ENCODE data around the gene WWOX. TPM values are rescaled to one million over a fixed set of nuclear protein-coding genes. Genes with fewer than 3 reads are reported as not detected.

WWOX gene
- total and polyA plus RNA-seq, 2 experiments from 2014 or later: 17.0 to 39.8 TPM

- no peak for TF ChIP-seq EZH2phosphoT487 (IDR thresholded peaks at IDR 0.05; ENCODE audit: low read depth, severe bottlenecking, unreplicated experiment)
- TF ChIP-seq EZH2 (IDR thresholded peaks at IDR 0.05; ENCODE audit: borderline replicate concordance): no peak
- TF ChIP-seq, protein P1, sequence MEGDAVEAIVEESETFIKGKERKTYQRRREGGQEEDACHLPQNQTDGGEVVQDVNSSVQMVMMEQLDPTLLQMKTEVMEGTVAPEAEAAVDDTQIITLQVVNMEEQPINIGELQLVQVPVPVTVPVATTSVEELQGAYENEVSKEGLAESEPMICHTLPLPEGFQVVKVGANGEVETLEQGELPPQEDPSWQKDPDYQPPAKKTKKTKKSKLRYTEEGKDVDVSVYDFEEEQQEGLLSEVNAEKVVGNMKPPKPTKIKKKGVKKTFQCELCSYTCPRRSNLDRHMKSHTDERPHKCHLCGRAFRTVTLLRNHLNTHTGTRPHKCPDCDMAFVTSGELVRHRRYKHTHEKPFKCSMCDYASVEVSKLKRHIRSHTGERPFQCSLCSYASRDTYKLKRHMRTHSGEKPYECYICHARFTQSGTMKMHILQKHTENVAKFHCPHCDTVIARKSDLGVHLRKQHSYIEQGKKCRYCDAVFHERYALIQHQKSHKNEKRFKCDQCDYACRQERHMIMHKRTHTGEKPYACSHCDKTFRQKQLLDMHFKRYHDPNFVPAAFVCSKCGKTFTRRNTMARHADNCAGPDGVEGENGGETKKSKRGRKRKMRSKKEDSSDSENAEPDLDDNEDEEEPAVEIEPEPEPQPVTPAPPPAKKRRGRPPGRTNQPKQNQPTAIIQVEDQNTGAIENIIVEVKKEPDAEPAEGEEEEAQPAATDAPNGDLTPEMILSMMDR (IDR thresholded peaks at IDR 0.05; ENCODE audit: poor library complexity): no peak
- no peak overlapping the region for H3K4me3 ChIP-seq
- H4K20me1 ChIP-seq (ENCODE audit: insufficient read depth, poor library complexity, severe bottlenecking): no peaks in the 10 kb centered on the region
- no peaks in the 10 kb centered on the region for H3K27me3 ChIP-seq
- H3K4me1 ChIP-seq (ENCODE audit: insufficient read depth): peaks cover 9% of the 10 kb centered on the region
- no peak overlapping the region for H2AFZ ChIP-seq
- no peak for DNase-seq (ENCODE audit: low spot score)
- no peaks in the 10 kb centered on the region for H3K79me2 ChIP-seq
- H3K9me3 ChIP-seq (ENCODE audit: low read depth): no peaks in the 10 kb centered on the region
- no peak overlapping the region for H3K27ac ChIP-seq
- 52% methylated on average over 8 of the region's 8 CpGs for WGBS (ENCODE audit: low lambda C conversion rate, missing lambda C conversion rate)
- no peak overlapping the region for H3K4me2 ChIP-seq
- H3K36me3 ChIP-seq (replicated peaks; ENCODE audit: insufficient read depth, low read depth): no peaks in the 10 kb centered on the region
- no peaks in the 10 kb centered on the region for H3K9me2 ChIP-seq (replicated peaks; ENCODE audit: insufficient read depth)
Observed at GRCh38 chr16:78654929-78655328, 555.5 kb downstream of the WWOX start.

- Histone ChIP-seq H3K9me3 (ENCODE audit: low read depth) (no peaks in the 10 kb centered on the region), H4K20me1 (ENCODE audit: insufficient read depth, poor library complexity, severe bottlenecking) (no peaks in the 10 kb centered on the region), H2AFZ (no peak overlapping the region), H3K4me3 (no peak overlapping the region), H3K4me2 (peak overlapping the region; percentile 14), H3K27ac (no peak overlapping the region), H3K4me1 (ENCODE audit: insufficient read depth) (peaks cover 10% of the 10 kb centered on the region), H3K27me3 (no peaks in the 10 kb centered on the region), H3K9me2 (replicated peaks; ENCODE audit: insufficient read depth) (no peaks in the 10 kb centered on the region), H3K36me3 (replicated peaks; ENCODE audit: insufficient read depth, low read depth) (no peaks in the 10 kb centered on the region), H3K79me2 (no peaks in the 10 kb centered on the region)
- WGBS (ENCODE audit: low lambda C conversion rate, missing lambda C conversion rate): 37% methylated on average over 5 of the region's 5 CpGs
- DNase-seq (ENCODE audit: low spot score): no peak
- TF ChIP-seq, protein P1 (IDR thresholded peaks at IDR 0.05; ENCODE audit: poor library complexity): no peak
- TF ChIP-seq EZH2phosphoT487 (IDR thresholded peaks at IDR 0.05; ENCODE audit: low read depth, severe bottlenecking, unreplicated experiment) (no peak), EZH2 (IDR thresholded peaks at IDR 0.05; ENCODE audit: borderline replicate concordance) (no peak)
Observed at GRCh38 chr16:78655331-78656113, 556.1 kb downstream of the WWOX start.

- no peaks in the 10 kb centered on the region for H3K36me3 ChIP-seq (replicated peaks; ENCODE audit: insufficient read depth, low read depth)
- no peak overlapping the region for H3K4me2 ChIP-seq
- H3K9me3 ChIP-seq (ENCODE audit: low read depth): no peaks in the 10 kb centered on the region
- no peak overlapping the region for H3K27ac ChIP-seq
- no peak for DNase-seq (ENCODE audit: low spot score)
- no peaks in the 10 kb centered on the region for H4K20me1 ChIP-seq (ENCODE audit: insufficient read depth, poor library complexity, severe bottlenecking)
- no peaks in the 10 kb centered on the region for H3K79me2 ChIP-seq
- no peaks in the 10 kb centered on the region for H3K27me3 ChIP-seq
- WGBS (ENCODE audit: low lambda C conversion rate, missing lambda C conversion rate): 89% methylated on average over 10 of the region's 10 CpGs
- TF ChIP-seq EZH2phosphoT487 (IDR thresholded peaks at IDR 0.05; ENCODE audit: low read depth, severe bottlenecking, unreplicated experiment) (no peak), EZH2 (IDR thresholded peaks at IDR 0.05; ENCODE audit: borderline replicate concordance) (no peak)
- TF ChIP-seq, protein P1 (IDR thresholded peaks at IDR 0.05; ENCODE audit: poor library complexity): no peak
- no peak overlapping the region for H3K4me3 ChIP-seq
- no peaks in the 10 kb centered on the region for H3K9me2 ChIP-seq (replicated peaks; ENCODE audit: insufficient read depth)
- H3K4me1 ChIP-seq (ENCODE audit: insufficient read depth): peaks cover 10% of the 10 kb centered on the region
- H2AFZ ChIP-seq: no peak overlapping the region
Observed at GRCh38 chr16:78656887-78657286, 557.4 kb downstream of the WWOX start.

All from hepatocyte (in vitro differentiated cells).